Pancreas (tissue), 10 donors: Measurements from ENCODE around the gene KRTAP10-4. TPM values are rescaled to one million over a fixed set of nuclear protein-coding genes. Genes with fewer than 3 reads are reported as not detected.

Experiments
- ATAC-seq, 4 donors: fragments of 200-7000 bp; cut with Tn5 transposase; one replicate each; pipeline versions ENCODE4 v1.8.0 to v1.9.1; 2020; ENCODE audit warnings: mild to moderate bottlenecking in 4 of 4, moderate library complexity in 4 of 4
- DNase-seq, 6 donors: peaks; one replicate each; pipeline ENCODE4 v3.0.0-alpha.2; 2020
- FAIRE-seq: peaks from 2 replicates; lab custom pipeline; 2012; peaks lifted over from hg19 to GRCh38; lab: Jason Lieb, UNC
- H3K27ac ChIP-seq, 4 donors: fragments of 200-600 bp; sonication (generic); 1 replicate in 3 of 4; 2 replicates in 1 of 4; pipeline versions ENCODE4 v1.5.0 to v1.8.0; 2020
- H3K27me3 ChIP-seq, 4 donors: fragments of 200-600 bp; one replicate each; pipeline ENCODE4 v1.8.0; 2021
- H3K36me3 ChIP-seq, 3 donors: fragments of 200-600 bp; sonication (generic) in 1 of 3; one replicate each; pipeline versions ENCODE4 v1.5.0 to v1.8.0; 2020 to 2021
- H3K4me1 ChIP-seq, 3 donors: fragments of 200-600 bp; one replicate each; pipeline ENCODE4 v1.8.0; 2021
- H3K4me3 ChIP-seq, 4 donors: fragments of 200-600 bp; sonication (generic) in 2 of 4; one replicate each; pipeline versions ENCODE4 v1.5.0 to v1.8.0; 2020 to 2021
- H3K9me3 ChIP-seq, 4 donors: fragments of 200-600 bp; one replicate each; pipeline ENCODE4 v1.8.0; 2021
- WGBS, 2 donors: extraction: QIAGEN DNeasy Blood & Tissue Kit; methylation state at CpG; one replicate each; pipeline ENCODE4 v1.1.7; 2013; 5-methylcytosine and 5-hydroxymethylcytosine counted together
- intact Hi-C, 3 donors: fragments of 100-400 bp; cut with DNase I; formaldehyde crosslinking; loops; one replicate each; pipeline versions ENCODE4 v1.11.1 to v1.14.2; 2022
- polyA plus RNA-seq, 2 donors: library from polyadenylated mRNA; stranded (reverse); fragments of 200-250 nt; gene quantifications; one replicate each; pipeline ENCODE4 v1.2.3, GENCODE V29; 2013
- total RNA-seq, 6 donors: library from RNA; stranded (reverse); fragmentation: NEBNext Ultra II Directional in 4 of 6; extraction: Animal tissue kit (Norgen Biotek cat#: 25700) in 4 of 6; gene quantifications; one replicate each; pipeline versions ENCODE4 v1.2.1 to v1.2.4, GENCODE V29; 2021 to 2023
- TF ChIP-seq, protein P1 (sequence below), 4 donors: fragments of 200-600 bp; sonication (generic) in 3 of 4; IDR thresholded peaks; one replicate each; pipeline versions ENCODE4 v1.5.0 to v1.8.0; 2021; ENCODE audit warnings: antibody characterized with exemption in 4 of 4
- donor health status: healthy with polysubstance abuse.
- donor health status: DM: no; HTN: no; CAD: no; lungs with moderate emphysema.
- donor health status: DM: no; HTN: no; CAD: no.
- donor health status: control.
- donor health status: control.
- donor health status: Bipolar disorder and iron deficiency.
- donor health status: DM: yes; HTN: yes; CAD: no.
- donor health status: DM: no; HTN: no; CAD: no.
- donor health status: DM: no; HTN: no; CAD: no.
- donor health status: DM: yes; HTN: yes; CAD: no.

The KRTAP10-4 gene
- total and polyA plus RNA-seq, 8 donors, result not detected

DNA sequence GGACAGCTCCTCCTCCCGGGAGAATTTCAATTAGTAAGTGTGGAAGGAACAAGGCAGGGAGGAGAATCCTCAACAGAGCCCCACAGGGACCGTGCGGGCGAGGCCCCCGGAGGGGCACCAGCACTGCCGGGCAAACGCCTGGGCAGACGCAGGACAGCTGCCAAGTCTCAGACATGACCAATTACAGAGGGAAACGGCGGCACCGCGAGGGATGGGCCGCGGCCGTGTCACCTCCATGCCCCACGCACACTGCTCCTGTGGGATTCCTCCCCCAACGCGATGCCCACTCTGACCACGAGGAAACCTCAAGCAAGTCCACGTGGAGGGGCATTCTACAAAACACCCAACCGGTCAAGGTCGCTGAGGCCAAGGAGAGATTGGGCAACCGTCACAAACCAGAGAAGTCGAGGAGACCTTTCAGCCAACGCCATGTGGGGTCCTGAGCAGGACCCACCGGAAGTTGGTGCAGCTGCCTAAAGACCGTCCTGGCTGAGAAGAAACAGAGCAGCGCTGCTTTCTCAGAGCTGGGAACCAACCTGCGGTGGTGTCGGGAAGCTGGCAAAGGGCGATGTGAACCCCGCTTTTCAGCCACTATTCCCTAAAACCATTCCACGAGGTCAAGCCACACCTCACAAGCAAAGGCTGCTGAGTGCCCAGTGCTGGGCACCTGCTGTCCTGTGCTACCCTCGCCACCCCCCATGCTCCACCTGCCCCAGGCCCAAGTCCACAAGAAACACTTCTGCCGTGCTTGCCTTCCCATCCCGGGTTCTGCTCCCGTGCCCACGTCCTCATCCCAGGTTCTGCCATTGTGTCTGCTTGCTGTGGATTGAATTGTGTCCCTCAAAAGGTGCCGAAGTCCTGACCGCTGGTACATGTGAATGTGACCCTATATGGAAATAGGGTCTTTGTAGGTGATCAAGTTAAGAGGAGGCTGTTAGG, 1.4 kb upstream of the KRTAP10-4 start:
- 84 to 90% methylated on average over 40 of the region's 40 CpGs for WGBS, 2 donors
- FAIRE-seq, result no peak
- Histone ChIP-seq H3K9me3 (no peaks in the 10 kb centered on the region), H3K27ac (no peak overlapping the region), H3K36me3 (no peaks in the 10 kb centered on the region), H3K4me3 (no peak overlapping the region), H3K4me1 (no peaks in the 10 kb centered on the region), H3K27me3 (no peaks in the 10 kb centered on the region)
- intact Hi-C loops, result no loop called here
- TF ChIP-seq, protein P1, sequence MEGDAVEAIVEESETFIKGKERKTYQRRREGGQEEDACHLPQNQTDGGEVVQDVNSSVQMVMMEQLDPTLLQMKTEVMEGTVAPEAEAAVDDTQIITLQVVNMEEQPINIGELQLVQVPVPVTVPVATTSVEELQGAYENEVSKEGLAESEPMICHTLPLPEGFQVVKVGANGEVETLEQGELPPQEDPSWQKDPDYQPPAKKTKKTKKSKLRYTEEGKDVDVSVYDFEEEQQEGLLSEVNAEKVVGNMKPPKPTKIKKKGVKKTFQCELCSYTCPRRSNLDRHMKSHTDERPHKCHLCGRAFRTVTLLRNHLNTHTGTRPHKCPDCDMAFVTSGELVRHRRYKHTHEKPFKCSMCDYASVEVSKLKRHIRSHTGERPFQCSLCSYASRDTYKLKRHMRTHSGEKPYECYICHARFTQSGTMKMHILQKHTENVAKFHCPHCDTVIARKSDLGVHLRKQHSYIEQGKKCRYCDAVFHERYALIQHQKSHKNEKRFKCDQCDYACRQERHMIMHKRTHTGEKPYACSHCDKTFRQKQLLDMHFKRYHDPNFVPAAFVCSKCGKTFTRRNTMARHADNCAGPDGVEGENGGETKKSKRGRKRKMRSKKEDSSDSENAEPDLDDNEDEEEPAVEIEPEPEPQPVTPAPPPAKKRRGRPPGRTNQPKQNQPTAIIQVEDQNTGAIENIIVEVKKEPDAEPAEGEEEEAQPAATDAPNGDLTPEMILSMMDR (IDR thresholded peaks at IDR 0.05), result no peak
- DNase-seq, result no peak
- ATAC-seq, result no peak

DNA sequence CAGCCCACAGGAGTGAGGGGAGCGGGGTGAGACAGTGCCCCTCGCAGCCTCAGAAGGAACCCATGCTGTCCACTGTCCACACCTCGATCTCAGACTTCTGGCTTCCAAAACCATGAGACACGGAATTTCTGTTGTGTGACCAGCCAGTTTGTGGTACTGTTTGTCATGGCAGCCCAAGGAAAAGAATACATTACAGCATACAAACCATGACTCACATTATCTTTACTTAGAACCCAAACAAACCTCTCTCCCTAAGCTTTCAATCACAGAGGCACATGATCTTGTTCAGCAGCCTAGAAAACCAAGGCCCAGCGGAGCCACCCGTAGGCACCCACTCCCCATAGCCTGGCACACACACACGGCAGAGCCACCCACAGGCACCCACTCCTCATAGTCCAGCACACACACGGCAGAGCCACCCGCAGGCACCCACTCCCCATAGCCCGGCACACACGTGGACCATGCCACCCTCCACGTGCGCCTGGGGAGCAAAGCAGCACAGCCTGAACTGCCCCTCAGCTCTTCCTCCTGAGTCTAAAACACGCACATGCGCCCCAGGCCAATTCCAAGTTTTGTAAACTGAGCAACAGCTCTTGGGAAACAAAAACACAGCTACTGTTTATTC, 458 bp upstream of the KRTAP10-4 start:
- WGBS, 2 donors, result 61 to 72% methylated on average over 15 of the region's 15 CpGs
- TF ChIP-seq, protein P1 (IDR thresholded peaks at IDR 0.05), result no peak
- Histone ChIP-seq H3K4me3 (no peak overlapping the region), H3K27ac (no peak overlapping the region), H3K9me3 (no peaks in the 10 kb centered on the region), H3K27me3 (no peaks in the 10 kb centered on the region), H3K4me1 (no peaks in the 10 kb centered on the region), H3K36me3 (no peaks in the 10 kb centered on the region)
- ATAC-seq, result no peak
- intact Hi-C loops, result no loop called here
- FAIRE-seq, result no peak
- DNase-seq, result no peak

DNA sequence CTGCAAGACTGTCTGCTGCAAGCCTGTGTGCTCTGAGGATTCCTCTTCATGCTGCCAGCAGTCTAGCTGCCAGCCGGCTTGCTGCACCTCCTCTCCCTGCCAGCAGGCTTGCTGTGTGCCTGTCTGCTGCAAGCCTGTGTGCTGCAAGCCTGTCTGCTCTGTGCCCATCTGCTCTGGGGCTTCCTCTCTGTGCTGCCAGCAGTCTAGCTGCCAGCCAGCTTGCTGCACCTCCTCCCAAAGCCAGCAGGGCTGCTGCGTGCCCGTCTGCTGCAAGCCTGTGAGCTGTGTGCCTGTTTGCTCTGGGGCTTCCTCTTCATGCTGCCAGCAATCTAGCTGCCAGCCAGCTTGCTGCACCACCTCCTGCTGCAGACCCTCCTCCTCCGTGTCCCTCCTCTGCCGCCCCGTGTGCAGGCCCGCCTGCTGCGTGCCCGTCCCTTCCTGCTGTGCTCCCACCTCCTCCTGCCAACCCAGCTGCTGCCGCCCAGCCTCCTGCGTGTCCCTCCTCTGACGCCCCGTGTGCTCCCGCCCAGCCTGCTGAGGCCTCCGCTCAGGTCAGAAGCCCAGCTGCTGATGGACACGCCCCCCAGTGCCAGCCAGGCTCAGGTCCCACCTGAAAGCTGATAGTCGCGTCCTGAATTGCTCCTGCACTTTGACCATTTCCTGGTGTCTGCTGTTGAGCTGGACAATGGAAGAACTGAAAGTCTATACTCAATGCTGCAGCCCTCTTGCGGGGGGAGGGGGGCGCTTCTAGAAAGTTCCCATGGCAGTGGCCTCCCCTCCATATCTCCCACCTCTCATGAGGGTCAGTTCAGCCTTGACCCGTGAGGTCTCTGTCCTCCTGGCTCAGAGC, 1.2 kb downstream of the KRTAP10-4 start:
- TF ChIP-seq, protein P1 (IDR thresholded peaks at IDR 0.05), result no peak
- DNase-seq, result no peak
- no peak overlapping the region for H3K27ac ChIP-seq
- H3K9me3 ChIP-seq, result no peaks in the 10 kb centered on the region
- H3K36me3 ChIP-seq, result no peaks in the 10 kb centered on the region
- intact Hi-C loops, result no loop called here
- H3K27me3 ChIP-seq, result no peaks in the 10 kb centered on the region
- H3K4me3 ChIP-seq, result no peak overlapping the region
- 19 to 25% methylated on average over 20 to 21 of the region's 21 CpGs for WGBS, 2 donors
- no peak for FAIRE-seq
- H3K4me1 ChIP-seq, result no peaks in the 10 kb centered on the region
- ATAC-seq, result no peak

DNA sequence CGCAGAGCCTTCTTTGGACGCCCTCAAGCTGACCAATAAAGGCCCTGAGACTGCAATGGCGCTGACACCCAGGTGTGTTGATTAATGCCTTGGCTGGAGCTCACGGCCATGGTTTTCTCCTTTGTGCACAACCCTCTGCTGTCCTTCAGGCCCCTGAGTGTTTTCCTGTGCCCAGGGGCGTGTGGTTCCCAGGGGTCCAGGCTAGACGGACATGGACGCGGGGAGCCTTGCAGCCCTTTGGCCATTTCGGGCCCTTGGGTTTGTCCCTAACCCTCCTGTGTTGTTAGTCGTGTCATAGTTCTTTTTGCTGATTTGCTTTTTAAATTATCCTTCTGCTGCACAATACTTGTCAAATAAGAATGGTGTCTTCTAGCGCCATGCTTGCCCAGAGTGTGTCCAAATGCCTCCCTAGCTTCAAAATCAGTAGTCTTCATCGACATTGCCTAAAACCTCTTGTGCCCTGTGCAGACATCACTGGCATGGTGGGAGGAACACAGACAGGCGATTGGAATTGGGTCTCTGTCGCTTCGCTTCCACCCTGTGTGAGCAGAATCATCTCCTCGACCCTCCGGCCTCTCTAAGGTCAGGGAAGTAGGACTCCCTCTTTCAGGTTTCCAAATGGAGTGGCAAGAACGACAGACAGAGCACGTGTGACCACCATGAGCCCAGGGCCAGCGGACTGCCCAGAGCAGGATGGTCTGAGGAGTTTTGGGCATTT, 1.9 kb downstream of the KRTAP10-4 start:
- Histone ChIP-seq H3K4me3 (no peak overlapping the region), H3K27me3 (no peaks in the 10 kb centered on the region), H3K27ac (no peak overlapping the region), H3K4me1 (no peaks in the 10 kb centered on the region), H3K36me3 (no peaks in the 10 kb centered on the region), H3K9me3 (no peaks in the 10 kb centered on the region)
- TF ChIP-seq, protein P1 (IDR thresholded peaks at IDR 0.05), result no peak
- intact Hi-C loops, result no loop called here
- ATAC-seq (no peak), DNase-seq (no peak), FAIRE-seq (no peak)
- 81 to 82% methylated on average over 20 of the region's 20 CpGs for WGBS, 2 donors
